ENCODE data around the gene COX19.

The COX19 gene

GRCh38 chr7:974172-974571 lies 1.2 kb downstream of the COX19 start:
- no peak overlapping the region for H2AFZ ChIP-seq (ENCODE audit: low read depth, low read length)
- peak overlapping the region; percentile 97 for H3K4me2 ChIP-seq (ENCODE audit: low read length)
- TF ChIP-seq EZH2phosphoT487 (IDR thresholded peaks at IDR 0.05; ENCODE audit: low read depth) (no peak), CTCF (IDR thresholded peaks at IDR 0.05; ENCODE audit: low read depth, low read length) (no peak)
- H3K27me3 ChIP-seq (ENCODE audit: low read depth, low read length), result no peaks in the 10 kb centered on the region
- H3K27ac ChIP-seq (ENCODE audit: low read length), result peak overlapping the region; percentile 77
- peaks cover 5% of the 10 kb centered on the region for H4K20me1 ChIP-seq (ENCODE audit: insufficient read depth, low read length)
- H3K9ac ChIP-seq (ENCODE audit: low read length), result peak overlapping the region; percentile 92
- H3K79me2 ChIP-seq (ENCODE audit: low read length), result peaks cover 41% of the 10 kb centered on the region
- H3K4me1 ChIP-seq (ENCODE audit: low read length), result peaks cover 14% of the 10 kb centered on the region
- H3K9me3 ChIP-seq (ENCODE audit: insufficient read depth, low read length), result no peaks in the 10 kb centered on the region
- peaks cover 19% of the 10 kb centered on the region for H3K36me3 ChIP-seq (replicated peaks; ENCODE audit: low read depth, low read length)
- H3K4me3 ChIP-seq (ENCODE audit: low read length), result peak overlapping the region; percentile 97

- H3K27ac ChIP-seq (ENCODE audit: low read length), result no peak overlapping the region
- peaks cover 14% of the 10 kb centered on the region for H3K4me1 ChIP-seq (ENCODE audit: low read length)
- peaks cover 5% of the 10 kb centered on the region for H4K20me1 ChIP-seq (ENCODE audit: insufficient read depth, low read length)
- no peak overlapping the region for H2AFZ ChIP-seq (ENCODE audit: low read depth, low read length)
- H3K27me3 ChIP-seq (ENCODE audit: low read depth, low read length), result no peaks in the 10 kb centered on the region
- H3K9ac ChIP-seq (ENCODE audit: low read length), result no peak overlapping the region
- H3K79me2 ChIP-seq (ENCODE audit: low read length), result peaks cover 41% of the 10 kb centered on the region
- H3K4me2 ChIP-seq (ENCODE audit: low read length), result no peak overlapping the region
- H3K36me3 ChIP-seq (replicated peaks; ENCODE audit: low read depth, low read length), result peaks cover 26% of the 10 kb centered on the region
- no peak overlapping the region for H3K4me3 ChIP-seq (ENCODE audit: low read length)
- TF ChIP-seq CTCF (IDR thresholded peaks at IDR 0.05; ENCODE audit: low read depth, low read length) (no peak), EZH2phosphoT487 (IDR thresholded peaks at IDR 0.05; ENCODE audit: low read depth) (no peak)
- H3K9me3 ChIP-seq (ENCODE audit: insufficient read depth, low read length), result no peaks in the 10 kb centered on the region
Observed at GRCh38 chr7:973312-973711, 2.0 kb downstream of the COX19 start.

GRCh38 chr7:972676-973309 lies 2.6 kb downstream of the COX19 start:
- Histone ChIP-seq H3K27me3 (ENCODE audit: low read depth, low read length) (no peaks in the 10 kb centered on the region), H3K9me3 (ENCODE audit: insufficient read depth, low read length) (no peaks in the 10 kb centered on the region), H3K4me3 (ENCODE audit: low read length) (no peak overlapping the region), H3K4me2 (ENCODE audit: low read length) (no peak overlapping the region), H3K79me2 (ENCODE audit: low read length) (peaks cover 41% of the 10 kb centered on the region), H2AFZ (ENCODE audit: low read depth, low read length) (no peak overlapping the region), H3K36me3 (replicated peaks; ENCODE audit: low read depth, low read length) (peaks cover 28% of the 10 kb centered on the region), H3K9ac (ENCODE audit: low read length) (no peak overlapping the region), H3K27ac (ENCODE audit: low read length) (no peak overlapping the region), H3K4me1 (ENCODE audit: low read length) (peaks cover 14% of the 10 kb centered on the region), H4K20me1 (ENCODE audit: insufficient read depth, low read length) (peaks cover 5% of the 10 kb centered on the region)
- TF ChIP-seq EZH2phosphoT487 (IDR thresholded peaks at IDR 0.05; ENCODE audit: low read depth) (no peak), CTCF (IDR thresholded peaks at IDR 0.05; ENCODE audit: low read depth, low read length) (no peak)

GRCh38 chr7:972110-972509 lies 3.2 kb downstream of the COX19 start:
- Histone ChIP-seq H4K20me1 (ENCODE audit: insufficient read depth, low read length) (peaks cover 5% of the 10 kb centered on the region), H3K9me3 (ENCODE audit: insufficient read depth, low read length) (no peaks in the 10 kb centered on the region), H3K4me1 (ENCODE audit: low read length) (peaks cover 14% of the 10 kb centered on the region), H3K9ac (ENCODE audit: low read length) (no peak overlapping the region), H3K36me3 (replicated peaks; ENCODE audit: low read depth, low read length) (peaks cover 28% of the 10 kb centered on the region), H3K4me3 (ENCODE audit: low read length) (no peak overlapping the region), H3K27ac (ENCODE audit: low read length) (no peak overlapping the region; the same call in 1 of the 2 replicates), H3K79me2 (ENCODE audit: low read length) (peaks cover 41% of the 10 kb centered on the region), H3K4me2 (ENCODE audit: low read length) (no peak overlapping the region), H3K27me3 (ENCODE audit: low read depth, low read length) (no peaks in the 10 kb centered on the region), H2AFZ (ENCODE audit: low read depth, low read length) (no peak overlapping the region)
- no peak for TF ChIP-seq CTCF (IDR thresholded peaks at IDR 0.05; ENCODE audit: low read depth, low read length)
- TF ChIP-seq EZH2phosphoT487 (IDR thresholded peaks at IDR 0.05; ENCODE audit: low read depth), result no peak

Data from OCI-LY3 (cell line).